Spleen (tissue), 7 donors: Measurements from ENCODE around the gene ZNF789.

ENCODE experiments used
- CTCF ChIP-seq, 11 experiments: fragments of 200-600 bp in 7 of 11; fragments of 450-650 bp in 4 of 11; sonication (generic) in 4 of 11; IDR thresholded peaks in 8 of 11; conservative IDR thresholded peaks in 3 of 11; 1 replicate in 7 of 11; 2 replicates in 4 of 11; pipeline versions ENCODE4 v1.4.0 to v1.8.0; 2016 to 2021; ENCODE audit warnings: antibody characterized with exemption in 11 of 11, inconsistent platforms in 4 of 11, mild to moderate bottlenecking in 1 of 11
- POLR2A ChIP-seq, 3 donors: fragments of 450-650 bp; IDR thresholded peaks; one replicate each; pipeline ENCODE4 v1.5.1; 2017; ENCODE audit warnings: antibody characterized with exemption in 3 of 3, mild to moderate bottlenecking in 1 of 3
- POLR2AphosphoS5 ChIP-seq, 3 donors: sonication (generic); formaldehyde crosslinking; IDR thresholded peaks; one replicate each; pipeline ENCODE4 v1.5.1; 2017; ENCODE audit warnings: antibody characterized with exemption in 3 of 3
- donor health status: DM: no; HTN: no; CAD: no; lungs with moderate emphysema.
- donor health status: DM: no; HTN: no; CAD: no.
- donor health status: DM: no; HTN: no; CAD: no.

DNA sequence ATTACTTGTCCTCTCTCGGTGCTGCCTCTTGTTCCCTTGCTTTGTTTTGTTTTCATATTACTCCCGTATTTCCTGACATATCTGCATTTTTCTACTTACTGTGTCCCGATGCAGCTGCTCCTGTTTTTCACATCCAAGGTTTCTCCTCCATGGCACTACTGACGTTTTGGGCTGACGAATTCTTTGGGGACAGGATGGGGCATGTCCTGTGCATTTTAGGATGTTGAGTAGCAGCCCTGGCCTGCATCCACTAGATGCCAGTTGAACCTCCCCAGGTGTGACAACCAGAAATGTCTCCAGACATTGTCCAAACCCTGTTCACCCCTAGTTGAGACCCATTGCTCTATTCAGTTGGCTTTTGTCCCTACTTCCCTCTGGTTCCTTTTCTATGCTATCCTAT, 12.4 kb downstream of the ZNF789 start:
- TF ChIP-seq CTCF (IDR thresholded peaks at IDR 0.05 in 8 of 11, conservative IDR thresholded peaks at IDR 0.05 in 3 of 11) (no peak), POLR2A (IDR thresholded peaks at IDR 0.05) (no peak), POLR2AphosphoS5 (IDR thresholded peaks at IDR 0.05) (no peak)
